OCI-LY3 (cell line): Measurements from ENCODE around the gene ZC3H13.

Source experiments
- EZH2phosphoT487 ChIP-seq: fragments of 200-600 bp; shearing (Covaris generic); IDR thresholded peaks from 2 replicates; pipeline ENCODE4 v1.6.1; 2018; ENCODE audit warnings: antibody characterized with exemption, mixed run types, low read depth
- TF ChIP-seq, protein P1 (sequence below): fragments of 200-600, 300-600 bp; sonication (generic); IDR thresholded peaks from 2 replicates; pipeline ENCODE4 v1.5.1; 2014; ENCODE audit warnings: antibody characterized with exemption, low read length, low read depth

DNA sequence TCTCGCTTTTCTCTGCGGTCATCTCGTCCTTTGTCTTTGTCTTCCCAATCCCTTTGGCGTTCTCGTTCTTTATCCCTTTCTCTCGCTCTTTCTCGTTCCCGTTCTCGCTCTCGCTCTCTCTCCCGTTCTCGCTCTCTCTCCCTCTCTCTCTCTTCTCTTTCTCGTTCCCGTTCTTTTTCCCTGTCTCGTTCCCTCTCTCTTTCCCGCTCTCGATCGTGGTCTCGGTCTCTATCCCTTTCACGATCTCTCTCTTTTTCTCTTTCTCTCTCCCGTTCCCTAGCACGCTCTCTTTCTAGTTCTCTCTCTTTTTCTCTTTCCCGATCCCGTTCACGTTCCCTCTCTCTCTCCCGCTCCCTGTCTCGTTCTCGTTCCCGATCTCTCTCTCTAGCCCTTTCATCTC lies 77.2 kb downstream of the ZC3H13 start:
- TF ChIP-seq, protein P1, sequence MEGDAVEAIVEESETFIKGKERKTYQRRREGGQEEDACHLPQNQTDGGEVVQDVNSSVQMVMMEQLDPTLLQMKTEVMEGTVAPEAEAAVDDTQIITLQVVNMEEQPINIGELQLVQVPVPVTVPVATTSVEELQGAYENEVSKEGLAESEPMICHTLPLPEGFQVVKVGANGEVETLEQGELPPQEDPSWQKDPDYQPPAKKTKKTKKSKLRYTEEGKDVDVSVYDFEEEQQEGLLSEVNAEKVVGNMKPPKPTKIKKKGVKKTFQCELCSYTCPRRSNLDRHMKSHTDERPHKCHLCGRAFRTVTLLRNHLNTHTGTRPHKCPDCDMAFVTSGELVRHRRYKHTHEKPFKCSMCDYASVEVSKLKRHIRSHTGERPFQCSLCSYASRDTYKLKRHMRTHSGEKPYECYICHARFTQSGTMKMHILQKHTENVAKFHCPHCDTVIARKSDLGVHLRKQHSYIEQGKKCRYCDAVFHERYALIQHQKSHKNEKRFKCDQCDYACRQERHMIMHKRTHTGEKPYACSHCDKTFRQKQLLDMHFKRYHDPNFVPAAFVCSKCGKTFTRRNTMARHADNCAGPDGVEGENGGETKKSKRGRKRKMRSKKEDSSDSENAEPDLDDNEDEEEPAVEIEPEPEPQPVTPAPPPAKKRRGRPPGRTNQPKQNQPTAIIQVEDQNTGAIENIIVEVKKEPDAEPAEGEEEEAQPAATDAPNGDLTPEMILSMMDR = no peak
- TF ChIP-seq EZH2phosphoT487 = no peak
